Neural progenitor cell (in vitro differentiated cells): ENCODE measurements around the gene AQP7. TPM values are rescaled to one million over a fixed set of nuclear protein-coding genes. Genes with fewer than 3 reads are reported as not detected.
A peak's percentile ranks its signal among the peaks of the same experiment; 100 is the strongest.
"Not testable (repeated sequence)": the region's sequence is repeated elsewhere in the genome, so short reads cannot be mapped to it uniquely, and the experiment has no call there.

Experiments used
- DNase-seq: peaks from one replicate; pipeline ENCODE4 v3.0.0-alpha.2; 2016; ENCODE audit warnings: low spot score
- H2AFZ ChIP-seq: fragments of 200-600 bp; sonication (generic); replicated peaks from 2 replicates; pipeline ENCODE4 v1.6.1; 2016; ENCODE audit warnings: antibody characterized with exemption
- H3F3A ChIP-seq: fragments of 200-600 bp; sonication (generic); 2 replicates; pipeline ENCODE4 v1.6.1; 2016; ENCODE audit warnings: antibody characterized with exemption, low read depth
- H3K27ac ChIP-seq: fragments of 200-600 bp; sonication (generic); 2 replicates; pipeline ENCODE4 v1.5.1; 2016; ENCODE audit warnings: mild to moderate bottlenecking
- H3K27me3 ChIP-seq: fragments of 200-600 bp; sonication (generic); 2 replicates; pipeline ENCODE4 v1.6.1; 2016; ENCODE audit warnings: mild to moderate bottlenecking, moderate library complexity
- H3K36me3 ChIP-seq: fragments of 200-600 bp; sonication (generic); 2 replicates; pipeline ENCODE4 v1.5.1; 2016
- H3K4me1 ChIP-seq: fragments of 200-600 bp; sonication (generic); 2 replicates; pipeline ENCODE4 v1.6.1; 2016; ENCODE audit warnings: mixed run types
- H3K4me2 ChIP-seq: fragments of 200-600 bp; sonication (generic); 2 replicates; pipeline ENCODE4 v1.6.1; 2016
- H3K4me3 ChIP-seq: fragments of 200-600 bp; sonication (generic); 2 replicates; pipeline ENCODE4 v1.5.1; 2016
- H3K79me2 ChIP-seq: fragments of 200-600 bp; sonication (generic); 2 replicates; pipeline ENCODE4 v1.6.1; 2016; ENCODE audit warnings: low read depth
- H3K9ac ChIP-seq: fragments of 200-600 bp; sonication (generic); 2 replicates; pipeline ENCODE4 v1.6.1; 2016
- H3K9me3 ChIP-seq: fragments of 200-600 bp; sonication (generic); 2 replicates; pipeline ENCODE4 v1.5.1; 2016; ENCODE audit warnings: low read depth
- H4K20me1 ChIP-seq: fragments of 200-600 bp; sonication (generic); 2 replicates; pipeline ENCODE4 v1.6.1; 2016; ENCODE audit warnings: low read depth
- H3K27ac Mint-ChIP-seq: 3 replicates; pipeline ENCODE4 v1.8.0; 2021; ENCODE audit warnings: mixed read lengths
- H3K27me3 Mint-ChIP-seq: 2 replicates; pipeline ENCODE4 v1.8.0; 2022; ENCODE audit warnings: low read depth, mild to moderate bottlenecking, inconsistent platforms, moderate library complexity, mixed read lengths; ENCODE audit not compliant: insufficient read depth
- H3K36me3 Mint-ChIP-seq: 3 replicates; pipeline ENCODE4 v1.8.0; 2021; ENCODE audit warnings: mixed read lengths
- H3K4me1 Mint-ChIP-seq: 3 replicates; pipeline ENCODE4 v1.8.0; 2021; ENCODE audit warnings: mixed read lengths
- H3K4me3 Mint-ChIP-seq: 3 replicates; pipeline ENCODE4 v1.8.0; 2021; ENCODE audit warnings: mild to moderate bottlenecking, moderate library complexity, mixed read lengths
- H3K9me3 Mint-ChIP-seq: 3 replicates; pipeline ENCODE4 v1.8.0; 2020; ENCODE audit warnings: mixed read lengths
- CTCF ChIP-seq: fragments of 200-600 bp; sonication (generic); IDR thresholded peaks from 2 replicates; pipeline ENCODE4 v1.5.1; 2017; ENCODE audit warnings: antibody characterized with exemption, mild to moderate bottlenecking
- EZH2 ChIP-seq: fragments of 200-600 bp; sonication (generic); IDR thresholded peaks from 2 replicates; pipeline ENCODE4 v1.6.1; 2017; ENCODE audit warnings: antibody characterized with exemption, mild to moderate bottlenecking, moderate library complexity
- EZH2phosphoT487 ChIP-seq: fragments of 200-600 bp; sonication (generic); IDR thresholded peaks from 2 replicates; pipeline ENCODE4 v1.6.1; 2017; ENCODE audit warnings: antibody characterized with exemption
- total RNA-seq: library from RNA; depleted of rRNA; stranded (reverse); fragments of >200 nt; gene quantifications from 2 replicates; pipeline ENCODE4 v1.2.3, GENCODE V29; 2015; ENCODE audit warnings: low replicate concordance

Gene AQP7
- total RNA-seq = 0.25 TPM in 1 of 2 replicates, not detected in the other

- not testable (repeated sequence) for H3K27ac ChIP-seq, H3K4me3 ChIP-seq, DNase-seq, H3K27me3 Mint-ChIP-seq, H3K9ac ChIP-seq, H3K4me3 Mint-ChIP-seq, H3K9me3 ChIP-seq, H3K36me3 ChIP-seq, H3F3A ChIP-seq, H3K4me2 ChIP-seq, H3K4me1 ChIP-seq, H3K9me3 Mint-ChIP-seq, H3K27me3 ChIP-seq, H4K20me1 ChIP-seq, H3K36me3 Mint-ChIP-seq, H3K79me2 ChIP-seq
- peak within 1 kb of the TSS; percentile 63 for H2AFZ ChIP-seq
- peaks cover 29% of the 10 kb centered on the region for H3K4me1 Mint-ChIP-seq
- peak within 1 kb of the TSS; percentile 89 for H3K27ac Mint-ChIP-seq
Observed at GRCh38 chr9:33402371-33402770, at the start of gene AQP7. AQP7 (minus strand) TSS chr9:33402568; CDS start chr9:33401262, 1,306 bp downstream.

GRCh38 chr9:33450621-33451146 lies 48.3 kb upstream of the AQP7 start:
- TF ChIP-seq EZH2 = no peak
- TF ChIP-seq CTCF = no peak
- no peak for TF ChIP-seq EZH2phosphoT487
- Histone ChIP-seq H3K36me3 (no peaks in the 10 kb centered on the region), H3K4me1 (peaks cover 14% of the 10 kb centered on the region), H3K9ac (no peak overlapping the region), H3K9me3 (no peaks in the 10 kb centered on the region), H2AFZ (no peak overlapping the region), H3F3A (peaks cover 16% of the 10 kb centered on the region), H3K27ac (no peak overlapping the region), H3K4me3 (no peak overlapping the region), H3K79me2 (no peaks in the 10 kb centered on the region), H3K4me2 (no peak overlapping the region), H4K20me1 (no peaks in the 10 kb centered on the region), H3K27me3 (peaks cover 32% of the 10 kb centered on the region)
- peaks cover 21% of the 10 kb centered on the region for H3K27me3 Mint-ChIP-seq
- H3K27ac Mint-ChIP-seq = no peak overlapping the region
- H3K4me1 Mint-ChIP-seq = peaks cover 29% of the 10 kb centered on the region
- H3K36me3 Mint-ChIP-seq = no peaks in the 10 kb centered on the region
- DNase-seq = no peak
- no peaks in the 10 kb centered on the region for H3K9me3 Mint-ChIP-seq
- no peak overlapping the region for H3K4me3 Mint-ChIP-seq

GRCh38 chr9:33449715-33450114 lies 47.3 kb upstream of the AQP7 start:
- Histone ChIP-seq H3K9ac (no peak overlapping the region), H2AFZ (no peak overlapping the region), H3K4me1 (peaks cover 20% of the 10 kb centered on the region), H3K79me2 (no peaks in the 10 kb centered on the region), H3K36me3 (no peaks in the 10 kb centered on the region), H4K20me1 (no peaks in the 10 kb centered on the region), H3F3A (peaks cover 17% of the 10 kb centered on the region), H3K9me3 (no peaks in the 10 kb centered on the region), H3K4me3 (no peak overlapping the region), H3K27me3 (peaks cover 32% of the 10 kb centered on the region), H3K27ac (no peak overlapping the region), H3K4me2 (no peak overlapping the region)
- peaks cover 25% of the 10 kb centered on the region for H3K27me3 Mint-ChIP-seq
- no peaks in the 10 kb centered on the region for H3K9me3 Mint-ChIP-seq
- no peaks in the 10 kb centered on the region for H3K36me3 Mint-ChIP-seq
- no peak for DNase-seq
- H3K4me3 Mint-ChIP-seq = no peak overlapping the region
- no peak overlapping the region for H3K27ac Mint-ChIP-seq
- peaks cover 34% of the 10 kb centered on the region for H3K4me1 Mint-ChIP-seq
- TF ChIP-seq EZH2phosphoT487 = no peak
- TF ChIP-seq EZH2 = no peak
- no peak for TF ChIP-seq CTCF

- no peaks in the 10 kb centered on the region for H3K36me3 Mint-ChIP-seq
- peak overlapping the region; percentile 82 for H3K4me2 ChIP-seq
- no peak overlapping the region for H3K27ac ChIP-seq
- no peaks in the 10 kb centered on the region for H4K20me1 ChIP-seq
- DNase-seq = no peak
- TF ChIP-seq EZH2 = no peak
- TF ChIP-seq CTCF = no peak
- TF ChIP-seq EZH2phosphoT487 = no peak
- peaks cover 17% of the 10 kb centered on the region for H3F3A ChIP-seq
- H3K27me3 Mint-ChIP-seq = peaks cover 22% of the 10 kb centered on the region
- peak overlapping the region; percentile 83 for H3K4me3 Mint-ChIP-seq
- no peaks in the 10 kb centered on the region for H3K36me3 ChIP-seq
- H3K4me1 ChIP-seq = peaks cover 20% of the 10 kb centered on the region
- H3K27ac Mint-ChIP-seq = peak overlapping the region; percentile 74
- H3K4me3 ChIP-seq = peak overlapping the region; percentile 45
- H2AFZ ChIP-seq = peak overlapping the region; percentile 38
- no peaks in the 10 kb centered on the region for H3K9me3 Mint-ChIP-seq
- no peaks in the 10 kb centered on the region for H3K79me2 ChIP-seq
- H3K9me3 ChIP-seq = no peaks in the 10 kb centered on the region
- H3K4me1 Mint-ChIP-seq = peaks cover 41% of the 10 kb centered on the region
- no peak overlapping the region for H3K9ac ChIP-seq
- H3K27me3 ChIP-seq = peaks cover 32% of the 10 kb centered on the region
Observed at GRCh38 chr9:33447799-33448553, 45.6 kb upstream of the AQP7 start.
